Prostate gland (tissue), 2 donors: ENCODE data around the gene OR10R2. TPM values are rescaled to one million over a fixed set of nuclear protein-coding genes. Genes with fewer than 3 reads are reported as not detected.
"Not testable (repeated sequence)": the region's sequence is repeated elsewhere in the genome, so short reads cannot be mapped to it uniquely, and the experiment has no call there.

Experiments
- DNase-seq: peaks from one replicate; pipeline ENCODE4 v3.0.0-alpha.2; 2019; ENCODE audit warnings: low spot score
- H3K27ac ChIP-seq, 2 donors: fragments of 200-600 bp; sonication (generic); 2 replicates each; pipeline ENCODE4 v1.5.1; 2017 to 2019
- H3K27me3 ChIP-seq: fragments of 200-600 bp; sonication (generic); replicated peaks from 2 replicates; pipeline ENCODE4 v1.5.1; 2019; ENCODE audit not compliant: insufficient read depth
- H3K36me3 ChIP-seq, 2 donors: fragments of 200-600 bp; sonication (generic); 1 replicate in 1 of 2; 2 replicates in 1 of 2; pipeline versions ENCODE4 v1.5.1 to v1.8.1; 2017 to 2019
- H3K4me1 ChIP-seq: fragments of 200-600 bp; sonication (generic); replicated peaks from 2 replicates; pipeline ENCODE4 v1.5.1; 2019
- H3K4me3 ChIP-seq, 2 donors: fragments of 200-600 bp; sonication (generic); 2 replicates each; pipeline ENCODE4 v1.5.1; 2017 to 2019
- H3K9me3 ChIP-seq: fragments of 200-600 bp; sonication (generic); 2 replicates; pipeline ENCODE4 v1.5.1; 2017
- CTCF ChIP-seq, 4 experiments: fragments of 200-600 bp in 2 of 4; fragments of 450-650 bp in 2 of 4; sonication (generic) in 2 of 4; IDR thresholded peaks; 1 replicate in 3 of 4; 2 replicates in 1 of 4; pipeline ENCODE4 v1.5.1; 2016 to 2019; ENCODE audit warnings: antibody characterized with exemption in 4 of 4, mild to moderate bottlenecking in 2 of 4, moderate library complexity in 2 of 4
- POLR2A ChIP-seq: fragments of 450-650 bp; IDR thresholded peaks from one replicate; pipeline ENCODE4 v1.6.1; 2016; ENCODE audit warnings: antibody characterized with exemption, mild to moderate bottlenecking
- POLR2AphosphoS5 ChIP-seq: sonication (generic); formaldehyde crosslinking; IDR thresholded peaks from one replicate; pipeline ENCODE4 v1.6.1; 2017; ENCODE audit warnings: antibody characterized with exemption
- WGBS: methylation state at CpG from one replicate; pipeline ENCODE4 v1.1.5; 2018; 5-methylcytosine and 5-hydroxymethylcytosine counted together
- intact Hi-C: fragments of 100-400 bp; cut with DNase I; formaldehyde crosslinking; loops from one replicate; pipeline ENCODE4 v1.14.2; 2022
- total RNA-seq, 2 donors: library from RNA; depleted of rRNA; stranded (reverse); fragments of >200 nt; gene quantifications; one replicate each; pipeline ENCODE4 v1.1.0, GENCODE V29; 2016

Gene OR10R2
- not detected for total RNA-seq

- H3K4me1 ChIP-seq: no peaks in the 10 kb centered on the region
- no peak within 1 kb of the TSS for H3K27ac ChIP-seq
- H3K27me3 ChIP-seq: no peaks in the 10 kb centered on the region
- H3K9me3 ChIP-seq: no peaks in the 10 kb centered on the region
- DNase-seq: no peak
- no peak within 1 kb of the TSS for H3K4me3 ChIP-seq
- no peak for TF ChIP-seq CTCF (IDR thresholded peaks at IDR 0.05)
- TF ChIP-seq POLR2AphosphoS5: no peak
- no peak for TF ChIP-seq POLR2A
- no peaks in the 10 kb centered on the region for H3K36me3 ChIP-seq
- intact Hi-C loops: no loop called here
Observed at GRCh38 chr1:158471920-158472319, at the start of gene OR10R2. Gene OR10R2, plus strand, starts transcription at chr1:158472220. Its CDS starts 106 bp downstream, at chr1:158472326.

GRCh38 chr1:158425027-158425426 lies 47.0 kb upstream of the OR10R2 start:
- Histone ChIP-seq H3K27ac (no peak overlapping the region), H3K9me3 (no peaks in the 10 kb centered on the region)

GRCh38 chr1:158426137-158426536 lies 45.9 kb upstream of the OR10R2 start, which contains the start of gene OR10K2:
Gene OR10K2, minus strand, starts transcription at chr1:158426237. Its CDS starts 5,371 bp downstream, at chr1:158420866.
- Histone ChIP-seq H3K4me3 (no peak within 1 kb of the TSS), H3K4me1 (no peaks in the 10 kb centered on the region), H3K27me3 (no peaks in the 10 kb centered on the region), H3K9me3 (no peaks in the 10 kb centered on the region), H3K36me3 (no peaks in the 10 kb centered on the region), H3K27ac (no peak within 1 kb of the TSS)
- no peak for TF ChIP-seq CTCF (IDR thresholded peaks at IDR 0.05)
- WGBS: 73% methylated on average over 1 of the region's 1 CpG
- intact Hi-C loops: no loop called here
- DNase-seq: no peak

More at GRCh38 chr1:158425027-158425426, 47.0 kb upstream of the OR10R2 start:
- Histone ChIP-seq H3K4me3 (no peak overlapping the region), H3K36me3 (no peaks in the 10 kb centered on the region), H3K27me3 (no peaks in the 10 kb centered on the region), H3K4me1 (no peaks in the 10 kb centered on the region)
- intact Hi-C loops: no loop called here
- no peak for TF ChIP-seq CTCF (IDR thresholded peaks at IDR 0.05)
- TF ChIP-seq POLR2A: no peak
- TF ChIP-seq POLR2AphosphoS5: no peak
- no peak for DNase-seq

GRCh38 chr1:158430163-158430562 lies 41.9 kb upstream of the OR10R2 start:
- intact Hi-C loops: not testable (repeated sequence)

GRCh38 chr1:158434741-158435140 lies 37.3 kb upstream of the OR10R2 start:
- H3K4me1 ChIP-seq: no peaks in the 10 kb centered on the region
- no peaks in the 10 kb centered on the region for H3K9me3 ChIP-seq
- WGBS: 39% methylated on average over 3 of the region's 3 CpGs
- intact Hi-C loops: no loop called here
- no peak overlapping the region for H3K4me3 ChIP-seq
- no peaks in the 10 kb centered on the region for H3K36me3 ChIP-seq
- H3K27ac ChIP-seq: no peak overlapping the region
- TF ChIP-seq CTCF (IDR thresholded peaks at IDR 0.05) (no peak), POLR2A (no peak), POLR2AphosphoS5 (no peak)
- DNase-seq: no peak
- H3K27me3 ChIP-seq: no peaks in the 10 kb centered on the region

More at GRCh38 chr1:158430163-158430562, 41.9 kb upstream of the OR10R2 start:
- H3K4me1 ChIP-seq, DNase-seq, H3K36me3 ChIP-seq, H3K27ac ChIP-seq, H3K27me3 ChIP-seq, H3K9me3 ChIP-seq, H3K4me3 ChIP-seq: not testable (repeated sequence)
- 40% methylated on average over 3 of the region's 3 CpGs for WGBS
